IMR-90 (cell line): ENCODE data around the gene DAB1. TPM values are rescaled to one million over a fixed set of nuclear protein-coding genes. Genes with fewer than 3 reads are reported as not detected.

ENCODE experiments used
- ATAC-seq: fragments of 200-7000 bp; cut with Tn5 transposase; 2 replicates; pipeline ENCODE4 v1.9.1; 2020; ENCODE audit warnings: low read depth, mild to moderate bottlenecking, moderate library complexity
- BruUV-seq: library from RNA; stranded (reverse); fragments of 400-500 nt; replicated peaks from 2 replicates; lab custom pipeline; 2021; lab: Mats Ljungman, UMichigan
- CTCF ChIA-PET: fragments of 300-600 bp; formaldehyde crosslinking; extraction: SDS; loops from one replicate; lab custom pipeline; 2021; ENCODE audit warnings: antibody characterized with exemption; lab: Yijun Ruan, JAX
- POLR2A ChIA-PET: fragments of 300-600 bp; sonication (Branson Sonifier 250); formaldehyde crosslinking; loops from one replicate; lab custom pipeline; 2022; ENCODE audit warnings: antibody characterized with exemption; ENCODE audit not compliant: unreplicated experiment; lab: Charles Lee
- DNase-seq: peaks from one replicate; pipeline ENCODE4 v3.0.0; 2013
- H2AFZ ChIP-seq: replicated peaks from 2 replicates; pipeline ENCODE3; 2013; ENCODE audit warnings: low read length, mild to moderate bottlenecking; ENCODE audit not compliant: poor library complexity
- H2AK5ac ChIP-seq: 2 replicates; pipeline ENCODE4 v1.6.1; 2013; ENCODE audit warnings: low read depth, low read length, inconsistent platforms
- H2AK9ac ChIP-seq: replicated peaks from 2 replicates; pipeline ENCODE3; 2013; ENCODE audit warnings: mild to moderate bottlenecking, low read depth, low read length, moderate library complexity; ENCODE audit not compliant: poor library complexity
- H2BK120ac ChIP-seq: 2 replicates; pipeline ENCODE4 v1.6.1; 2013; ENCODE audit warnings: low read depth, low read length, inconsistent platforms
- H2BK15ac ChIP-seq: 3 replicates; pipeline ENCODE4 v1.6.1; 2013; ENCODE audit warnings: low read depth, low read length, inconsistent platforms
- H2BK20ac ChIP-seq: 2 replicates; pipeline ENCODE4 v1.6.1; 2013; ENCODE audit warnings: low read depth, mild to moderate bottlenecking, inconsistent platforms, low read length, moderate library complexity
- H2BK5ac ChIP-seq: 2 replicates; pipeline ENCODE4 v1.6.1; 2013; ENCODE audit warnings: mild to moderate bottlenecking, low read depth, low read length, inconsistent platforms; ENCODE audit not compliant: poor library complexity, severe bottlenecking
- H3K14ac ChIP-seq: replicated peaks from 2 replicates; pipeline ENCODE4 v1.6.1; 2013; ENCODE audit warnings: low read depth, low read length, inconsistent platforms
- H3K18ac ChIP-seq: 2 replicates; pipeline ENCODE4 v1.6.1; 2013; ENCODE audit warnings: low read depth, low read length, control low read depth
- H3K23ac ChIP-seq: 2 replicates; pipeline ENCODE4 v1.6.1; 2013; ENCODE audit warnings: low read depth, low read length, inconsistent platforms
- H3K27ac ChIP-seq: 2 replicates; pipeline ENCODE4 v1.5.1; 2013; ENCODE audit warnings: mild to moderate bottlenecking, control low read depth, low read length; ENCODE audit not compliant: insufficient read depth
- H3K27me3 ChIP-seq: 2 replicates; pipeline ENCODE4 v1.6.1; 2013; ENCODE audit warnings: low read length; ENCODE audit not compliant: control insufficient read depth, insufficient read depth
- H3K36me3 ChIP-seq: 2 replicates; pipeline ENCODE4 v1.6.1; 2013; ENCODE audit warnings: low read length, mixed read lengths; ENCODE audit not compliant: control insufficient read depth, insufficient read depth
- H3K4ac ChIP-seq: 2 replicates; pipeline ENCODE4 v1.6.1; 2013; ENCODE audit warnings: low read depth, low read length, inconsistent platforms
- H3K4me1 ChIP-seq: 2 replicates; pipeline ENCODE4 v1.6.1; 2013; ENCODE audit warnings: low read length, mixed read lengths; ENCODE audit not compliant: control insufficient read depth, insufficient read depth
- H3K4me2 ChIP-seq: 2 replicates; pipeline ENCODE4 v1.6.1; 2013; ENCODE audit warnings: low read depth, mild to moderate bottlenecking, control low read depth, low read length, moderate library complexity
- H3K4me3 ChIP-seq: 2 replicates; pipeline ENCODE4 v1.5.1; 2013; ENCODE audit warnings: low read depth, mild to moderate bottlenecking, control low read depth, low read length, moderate library complexity; ENCODE audit not compliant: insufficient read depth
- H3K56ac ChIP-seq: 2 replicates; pipeline ENCODE4 v1.6.1; 2013; ENCODE audit warnings: low read length, inconsistent platforms; ENCODE audit not compliant: insufficient read depth; ENCODE audit errors: extremely low read depth
- H3K79me1 ChIP-seq, 2 experiments: 2 replicates each; pipeline ENCODE4 v1.6.1; 2013; ENCODE audit warnings: low read length in 2 of 2, inconsistent platforms in 1 of 2, low read depth in 1 of 2
- H3K9ac ChIP-seq: 2 replicates; pipeline ENCODE4 v1.6.1; 2013; ENCODE audit warnings: low read depth, low read length, control low read depth
- H3K9me1 ChIP-seq: 2 replicates; pipeline ENCODE4 v1.6.1; 2013; ENCODE audit warnings: low read length, inconsistent platforms; ENCODE audit not compliant: insufficient read depth
- H3K9me3 ChIP-seq: 2 replicates; pipeline ENCODE4 v1.6.1; 2013; ENCODE audit warnings: low read length; ENCODE audit not compliant: control insufficient read depth, insufficient read depth
- H4K20me1 ChIP-seq: 2 replicates; pipeline ENCODE4 v1.6.1; 2013; ENCODE audit warnings: low read length, inconsistent platforms; ENCODE audit not compliant: insufficient read depth
- H4K5ac ChIP-seq: 2 replicates; pipeline ENCODE4 v1.6.1; 2013; ENCODE audit warnings: mild to moderate bottlenecking, low read depth, low read length, control low read depth
- H4K8ac ChIP-seq, 2 experiments: 2 replicates each; pipeline ENCODE4 v1.6.1; 2013; ENCODE audit warnings: low read depth in 2 of 2, low read length in 2 of 2, control low read depth in 1 of 2, inconsistent platforms in 1 of 2
- H4K91ac ChIP-seq: 2 replicates; pipeline ENCODE4 v1.6.1; 2013; ENCODE audit warnings: low read depth, low read length, inconsistent platforms; ENCODE audit not compliant: insufficient read depth
- CEBPB ChIP-seq: IDR thresholded peaks from 2 replicates; pipeline ENCODE4 v1.6.1; 2012; ENCODE audit warnings: low read depth, low read length, improper control_type of control experiment
- WGBS, 2 experiments: methylation state at CpG; one replicate each; pipeline versions ENCODE4 v1.1.5 to v1.1.7; 2013; ENCODE audit warnings: missing lambda C conversion rate in 2 of 2; ENCODE audit not compliant: insufficient read length in 1 of 2; ENCODE audit errors: extremely low coverage in 2 of 2; 5-methylcytosine and 5-hydroxymethylcytosine counted together
- dilution Hi-C: fragments of 300-500 bp; cut with HindIII; formaldehyde crosslinking; loops from one replicate; pipeline ENCODE4 v1.14.3; 2018; ENCODE audit warnings: low sequenced_read_pairs; ENCODE audit not compliant: unreplicated experiment
- in situ Hi-C: fragments of 300-500 bp; cut with MboI; formaldehyde crosslinking; loops from 3 replicates; pipeline ENCODE4 v1.14.3; 2019; ENCODE audit warnings: low sequenced_read_pairs, inconsistent platforms, mixed read lengths
- intact Hi-C: fragments of 100-400 bp; cut with micrococcal nuclease; formaldehyde crosslinking; loops from 2 replicates; pipeline ENCODE4 v1.10.0; 2022
- polyA plus RNA-seq, 3 experiments: library from polyadenylated mRNA; depleted of rRNA; stranded (reverse); fragments of >200 nt; gene quantifications; 2 replicates each; pipeline ENCODE4 v1.2.3, GENCODE V29; 2012; ENCODE audit warnings: low replicate concordance in 1 of 3
- total RNA-seq: library from RNA; depleted of rRNA; stranded (reverse); fragments of >200 nt; gene quantifications from 2 replicates; pipeline ENCODE4 v1.2.3, GENCODE V29; 2012

Gene DAB1
- total and polyA plus RNA-seq, 2 of the 4 experiments (the other 2 are of a cell fraction) = 0.18 to 0.41 TPM

DNA sequence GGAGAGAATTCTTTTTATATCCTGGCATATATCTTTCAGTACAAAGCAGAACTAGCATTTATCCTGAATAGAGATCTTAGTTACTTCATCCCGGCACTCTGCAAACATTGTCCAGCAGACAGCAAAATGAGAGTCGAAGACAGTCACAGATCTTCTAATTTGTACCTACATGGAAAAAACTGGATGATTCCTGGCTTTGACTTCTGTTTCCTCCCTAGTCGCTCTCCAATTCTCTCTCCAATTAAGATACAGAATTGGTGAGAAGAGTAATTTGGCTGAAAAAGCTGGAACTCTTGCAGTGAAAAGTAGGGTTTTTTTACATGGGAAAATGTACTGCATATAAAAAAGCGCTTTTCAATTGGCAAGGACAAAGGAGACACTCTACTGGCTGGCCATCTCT, 307.0 kb downstream of the DAB1 start:
- Histone ChIP-seq H3K4ac (no peak overlapping the region), H3K9ac (no peak overlapping the region), H3K79me1 (no peaks in the 10 kb centered on the region), H3K9me1 (no peaks in the 10 kb centered on the region), H2AK5ac (no peak overlapping the region), H4K91ac (no peak overlapping the region), H4K5ac (no peak overlapping the region), H3K56ac (no peak overlapping the region), H3K9me3 (no peaks in the 10 kb centered on the region), H4K8ac (no peak overlapping the region), H2BK15ac (no peak overlapping the region), H3K18ac (no peak overlapping the region), H4K20me1 (no peaks in the 10 kb centered on the region), H3K4me2 (no peak overlapping the region), H3K27me3 (no peaks in the 10 kb centered on the region), H2BK20ac (no peak overlapping the region), H3K23ac (no peak overlapping the region), H3K36me3 (no peaks in the 10 kb centered on the region), H3K4me1 (no peaks in the 10 kb centered on the region), H3K27ac (no peak overlapping the region), H3K14ac (no peak overlapping the region), H3K4me3 (no peak overlapping the region), H2AFZ (no peak overlapping the region), H2BK5ac (no peak overlapping the region), H2AK9ac (no peak overlapping the region), H2BK120ac (no peak overlapping the region)
- intact Hi-C loops = no loop called here
- WGBS, 2 experiments = no CpG with 5 or more reads among the region's 4 CpGs
- TF ChIP-seq CEBPB = no peak
- no peak for ATAC-seq
- in situ Hi-C loops = no loop called here
- ChIA-PET POLR2A (no interaction called here), CTCF (interaction anchor here (0.9 kb wide), 1 partner anchor 9 kb away, joined by 3 read pairs; no protein-coding TSS in a partner anchor)
- no peak for DNase-seq
- BruUV-seq = no TSS peak
- dilution Hi-C loops = no loop called here
